ENCODE data around the gene ADAMTS3.

DNA sequence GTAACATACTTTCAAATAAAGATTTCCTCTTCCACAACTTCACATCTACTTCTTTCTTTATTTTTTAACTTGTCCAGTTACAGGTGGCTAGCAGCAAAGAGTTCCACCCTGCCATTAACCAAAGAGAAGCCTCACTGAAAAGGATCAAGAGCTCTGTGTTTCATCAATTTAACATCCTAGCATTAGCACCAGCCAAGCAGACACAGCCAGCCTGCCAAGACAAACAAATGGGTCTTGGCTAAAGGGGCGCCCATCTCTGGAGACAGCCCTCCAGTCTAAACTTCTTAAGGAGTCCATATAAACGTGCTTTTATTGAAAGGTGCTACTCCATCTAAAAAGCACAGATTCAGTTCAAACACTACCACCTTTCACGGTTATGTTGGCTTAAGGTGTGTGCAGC lies 105.3 kb downstream of the ADAMTS3 start:
- no peak for TF ChIP-seq RAD21 (conservative IDR thresholded peaks at IDR 0.05)
- TF ChIP-seq, protein P1, sequence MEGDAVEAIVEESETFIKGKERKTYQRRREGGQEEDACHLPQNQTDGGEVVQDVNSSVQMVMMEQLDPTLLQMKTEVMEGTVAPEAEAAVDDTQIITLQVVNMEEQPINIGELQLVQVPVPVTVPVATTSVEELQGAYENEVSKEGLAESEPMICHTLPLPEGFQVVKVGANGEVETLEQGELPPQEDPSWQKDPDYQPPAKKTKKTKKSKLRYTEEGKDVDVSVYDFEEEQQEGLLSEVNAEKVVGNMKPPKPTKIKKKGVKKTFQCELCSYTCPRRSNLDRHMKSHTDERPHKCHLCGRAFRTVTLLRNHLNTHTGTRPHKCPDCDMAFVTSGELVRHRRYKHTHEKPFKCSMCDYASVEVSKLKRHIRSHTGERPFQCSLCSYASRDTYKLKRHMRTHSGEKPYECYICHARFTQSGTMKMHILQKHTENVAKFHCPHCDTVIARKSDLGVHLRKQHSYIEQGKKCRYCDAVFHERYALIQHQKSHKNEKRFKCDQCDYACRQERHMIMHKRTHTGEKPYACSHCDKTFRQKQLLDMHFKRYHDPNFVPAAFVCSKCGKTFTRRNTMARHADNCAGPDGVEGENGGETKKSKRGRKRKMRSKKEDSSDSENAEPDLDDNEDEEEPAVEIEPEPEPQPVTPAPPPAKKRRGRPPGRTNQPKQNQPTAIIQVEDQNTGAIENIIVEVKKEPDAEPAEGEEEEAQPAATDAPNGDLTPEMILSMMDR (IDR thresholded peaks at IDR 0.05; ENCODE audit: poor library complexity, severe bottlenecking), result no peak
- TF ChIP-seq, protein P2, sequence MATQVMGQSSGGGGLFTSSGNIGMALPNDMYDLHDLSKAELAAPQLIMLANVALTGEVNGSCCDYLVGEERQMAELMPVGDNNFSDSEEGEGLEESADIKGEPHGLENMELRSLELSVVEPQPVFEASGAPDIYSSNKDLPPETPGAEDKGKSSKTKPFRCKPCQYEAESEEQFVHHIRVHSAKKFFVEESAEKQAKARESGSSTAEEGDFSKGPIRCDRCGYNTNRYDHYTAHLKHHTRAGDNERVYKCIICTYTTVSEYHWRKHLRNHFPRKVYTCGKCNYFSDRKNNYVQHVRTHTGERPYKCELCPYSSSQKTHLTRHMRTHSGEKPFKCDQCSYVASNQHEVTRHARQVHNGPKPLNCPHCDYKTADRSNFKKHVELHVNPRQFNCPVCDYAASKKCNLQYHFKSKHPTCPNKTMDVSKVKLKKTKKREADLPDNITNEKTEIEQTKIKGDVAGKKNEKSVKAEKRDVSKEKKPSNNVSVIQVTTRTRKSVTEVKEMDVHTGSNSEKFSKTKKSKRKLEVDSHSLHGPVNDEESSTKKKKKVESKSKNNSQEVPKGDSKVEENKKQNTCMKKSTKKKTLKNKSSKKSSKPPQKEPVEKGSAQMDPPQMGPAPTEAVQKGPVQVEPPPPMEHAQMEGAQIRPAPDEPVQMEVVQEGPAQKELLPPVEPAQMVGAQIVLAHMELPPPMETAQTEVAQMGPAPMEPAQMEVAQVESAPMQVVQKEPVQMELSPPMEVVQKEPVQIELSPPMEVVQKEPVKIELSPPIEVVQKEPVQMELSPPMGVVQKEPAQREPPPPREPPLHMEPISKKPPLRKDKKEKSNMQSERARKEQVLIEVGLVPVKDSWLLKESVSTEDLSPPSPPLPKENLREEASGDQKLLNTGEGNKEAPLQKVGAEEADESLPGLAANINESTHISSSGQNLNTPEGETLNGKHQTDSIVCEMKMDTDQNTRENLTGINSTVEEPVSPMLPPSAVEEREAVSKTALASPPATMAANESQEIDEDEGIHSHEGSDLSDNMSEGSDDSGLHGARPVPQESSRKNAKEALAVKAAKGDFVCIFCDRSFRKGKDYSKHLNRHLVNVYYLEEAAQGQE (IDR thresholded peaks at IDR 0.05; ENCODE audit: borderline replicate concordance), result no peak
- TF ChIP-seq TAF1 (IDR thresholded peaks at IDR 0.05; ENCODE audit: low read depth), result no peak
- no peak for TF ChIP-seq EP300 (conservative IDR thresholded peaks at IDR 0.05; ENCODE audit: poor library complexity, severe bottlenecking)
- no peak for TF ChIP-seq POLR2AphosphoS5 (IDR thresholded peaks at IDR 0.05)
- TF ChIP-seq EZH2 (IDR thresholded peaks at IDR 0.05; ENCODE audit: borderline replicate concordance, insufficient read depth, low read length, poor library complexity, severe bottlenecking), result no peak
- TF ChIP-seq SMC3 (conservative IDR thresholded peaks at IDR 0.05; ENCODE audit: poor library complexity), result no peak
- no peak for TF ChIP-seq MXI1 (conservative IDR thresholded peaks at IDR 0.05; ENCODE audit: poor library complexity, severe bottlenecking)
